Calu3 (cell line): ENCODE results near the gene ILDR1. TPM values are rescaled to one million over a fixed set of nuclear protein-coding genes. Genes with fewer than 3 reads are reported as not detected.

Source experiments
- BruUV-seq: library from RNA; stranded (reverse); fragments of 400-500 nt; replicated peaks from 2 replicates; lab custom pipeline; 2021; lab: Mats Ljungman, UMichigan
- CTCF ChIA-PET: fragments of 300-600 bp; sonication (Branson Sonifier 250); formaldehyde crosslinking; loops from one replicate; lab custom pipeline; 2022; ENCODE audit warnings: antibody characterized with exemption; lab: Charles Lee
- DNase-seq: peaks from one replicate; pipeline ENCODE4 v3.0.0; 2022
- H3K27ac Mint-ChIP-seq: one replicate; pipeline ENCODE4 v1.8.0; 2022; ENCODE audit warnings: mixed read lengths; ENCODE audit not compliant: unreplicated experiment
- H3K27me3 Mint-ChIP-seq: one replicate; pipeline ENCODE4 v1.8.0; 2022; ENCODE audit warnings: mixed read lengths; ENCODE audit not compliant: unreplicated experiment
- H3K36me3 Mint-ChIP-seq: one replicate; pipeline ENCODE4 v1.8.0; 2022; ENCODE audit warnings: mild to moderate bottlenecking, moderate library complexity, mixed read lengths; ENCODE audit not compliant: insufficient read depth, unreplicated experiment
- H3K4me1 Mint-ChIP-seq: one replicate; pipeline ENCODE4 v1.8.0; 2022; ENCODE audit warnings: mild to moderate bottlenecking, low read depth, mixed read lengths; ENCODE audit not compliant: unreplicated experiment
- H3K4me3 Mint-ChIP-seq: one replicate; pipeline ENCODE4 v1.8.0; 2022; ENCODE audit warnings: mild to moderate bottlenecking, low read depth, moderate library complexity, mixed read lengths; ENCODE audit not compliant: unreplicated experiment
- H3K9me3 Mint-ChIP-seq: one replicate; pipeline ENCODE4 v1.8.0; 2022; ENCODE audit warnings: low read depth, mixed read lengths; ENCODE audit not compliant: unreplicated experiment
- CTCF ChIP-seq: fragments of 200-600 bp; IDR thresholded peaks from one replicate; pipeline ENCODE4 v1.8.0; 2022; ENCODE audit warnings: antibody characterized with exemption; ENCODE audit not compliant: unreplicated experiment
- intact Hi-C: fragments of 100-400 bp; cut with micrococcal nuclease; formaldehyde crosslinking; loops from one replicate; pipeline ENCODE4 v1.10.0; 2022; ENCODE audit not compliant: unreplicated experiment
- total RNA-seq: library from RNA; stranded (reverse); gene quantifications from 2 replicates; pipeline ENCODE4 v1.2.3, GENCODE V29; 2022

Gene ILDR1
- total RNA-seq, 1 experiment from 2014 or later = 15.7 TPM

GRCh38 chr3:122002611-122003010, 19.4 kb downstream of the ILDR1 start:
- intact Hi-C loops = no loop called here
- H3K9me3 Mint-ChIP-seq = no peaks in the 10 kb centered on the region
- peaks cover 5% of the 10 kb centered on the region for H3K36me3 Mint-ChIP-seq
- CTCF ChIA-PET = no interaction called here
- no peaks in the 10 kb centered on the region for H3K27me3 Mint-ChIP-seq
- peaks cover 32% of the 10 kb centered on the region for H3K4me1 Mint-ChIP-seq
- H3K27ac Mint-ChIP-seq = no peak overlapping the region
- H3K4me3 Mint-ChIP-seq = no peak overlapping the region
- DNase-seq = no peak
- no TSS peak for BruUV-seq
- TF ChIP-seq CTCF = no peak

- DNase-seq = no peak
- no peaks in the 10 kb centered on the region for H3K9me3 Mint-ChIP-seq
- intact Hi-C loops = no loop called here
- peaks cover 5% of the 10 kb centered on the region for H3K36me3 Mint-ChIP-seq
- no peaks in the 10 kb centered on the region for H3K27me3 Mint-ChIP-seq
- CTCF ChIA-PET = interaction anchor here (0.6 kb wide), 1 partner anchor 114 kb away, joined by 3 read pairs; no protein-coding TSS in a partner anchor
- TF ChIP-seq CTCF = no peak
- no peak overlapping the region for H3K27ac Mint-ChIP-seq
- no TSS peak for BruUV-seq
- peaks cover 39% of the 10 kb centered on the region for H3K4me1 Mint-ChIP-seq
- H3K4me3 Mint-ChIP-seq = no peak overlapping the region
Measured at GRCh38 chr3:122001892-122002291, 20.2 kb downstream of the ILDR1 start.

GRCh38 chr3:122000936-122001605, 21.0 kb downstream of the ILDR1 start:
- Mint-ChIP-seq H3K4me1 (peaks cover 47% of the 10 kb centered on the region), H3K9me3 (no peaks in the 10 kb centered on the region), H3K27ac (no peak overlapping the region), H3K36me3 (peaks cover 5% of the 10 kb centered on the region), H3K4me3 (no peak overlapping the region), H3K27me3 (no peaks in the 10 kb centered on the region)
- CTCF ChIA-PET = interaction anchor here (0.6 kb wide), 1 partner anchor 113 kb away, joined by 3 read pairs; no protein-coding TSS in a partner anchor
- DNase-seq = no peak
- no peak for TF ChIP-seq CTCF
- no TSS peak for BruUV-seq
- intact Hi-C loops = no loop called here

- Mint-ChIP-seq H3K9me3 (no peaks in the 10 kb centered on the region), H3K27ac (no peak overlapping the region), H3K36me3 (peaks cover 5% of the 10 kb centered on the region), H3K4me1 (peaks cover 54% of the 10 kb centered on the region), H3K27me3 (no peaks in the 10 kb centered on the region), H3K4me3 (no peak overlapping the region)
- CTCF ChIA-PET = no interaction called here
- no peak for DNase-seq
- intact Hi-C loops = loop anchor here (5.0 to 10.0 kb wide), 2 partner anchors 255 to 453 kb away; partner anchors contain the start of gene POLQ
- no TSS peak for BruUV-seq
- no peak for TF ChIP-seq CTCF
Measured at GRCh38 chr3:121999931-122000330, 22.1 kb downstream of the ILDR1 start.
